HepG2 (cell line): ENCODE results near the gene FNDC4. TPM values are rescaled to one million over a fixed set of nuclear protein-coding genes. Genes with fewer than 3 reads are reported as not detected.
A peak's percentile ranks its signal among the peaks of the same experiment; 100 is the strongest.

Experiments
- ATAC-seq: fragments of 200-7000 bp; cut with Tn5 transposase; 3 replicates; pipeline ENCODE4 v1.9.1; 2020; ENCODE audit warnings: mild to moderate bottlenecking, moderate library complexity
- BruUV-seq: library from RNA; stranded (reverse); fragments of 400-500 nt; replicated peaks from 2 replicates; lab custom pipeline; 2021; lab: Mats Ljungman, UMichigan
- CTCF ChIA-PET: fragments of 300-600 bp; formaldehyde crosslinking; extraction: SDS; loops from one replicate; lab custom pipeline; 2021; ENCODE audit warnings: low total read pairs, inconsistent platforms, low intra/inter-chr PET ratio; lab: Yijun Ruan, JAX
- POLR2A ChIA-PET: fragments of 350-600 bp; sonication (Branson Sonifier 250); formaldehyde crosslinking; loops from one replicate; lab custom pipeline; 2020; ENCODE audit warnings: antibody characterized with exemption, inconsistent platforms; lab: Yijun Ruan, JAX
- DNase-seq: peaks from one replicate; pipeline ENCODE4 v3.0.0-alpha.2; 2015; ENCODE audit warnings: low spot score
- FAIRE-seq: peaks from 3 replicates; lab custom pipeline; 2011; peaks lifted over from hg19 to GRCh38; lab: Jason Lieb, UNC
- H2AFZ ChIP-seq: one replicate; pipeline ENCODE4 v1.6.1; 2011; ENCODE audit warnings: low read length, inconsistent platforms
- H3K27ac ChIP-seq: fragments of 300-600 bp; 3 replicates; pipeline ENCODE4 v1.8.0; 2011; ENCODE audit warnings: mixed run types, mild to moderate bottlenecking, mixed read lengths, low read length, inconsistent platforms; ENCODE audit not compliant: insufficient read depth; ENCODE audit errors: extremely low read length
- H3K27me3 ChIP-seq, 2 experiments: fragments of 200-600 bp in 1 of 2; 2 replicates in 1 of 2; 3 replicates in 1 of 2; pipeline versions ENCODE4 v1.6.0 to v1.8.0; 2011; ENCODE audit warnings: low read length in 2 of 2, mild to moderate bottlenecking in 2 of 2, moderate library complexity in 2 of 2, inconsistent platforms in 1 of 2; ENCODE audit not compliant: insufficient read depth in 2 of 2, control insufficient read depth in 1 of 2
- H3K36me3 ChIP-seq, 2 experiments: fragments of 200-600 bp in 1 of 2; replicated peaks in 1 of 2; 2 replicates in 1 of 2; 3 replicates in 1 of 2; pipeline versions ENCODE4 v1.5.1 to v1.8.0; 2011; ENCODE audit warnings: low read length in 2 of 2, inconsistent platforms in 1 of 2; ENCODE audit not compliant: insufficient read depth in 2 of 2, control insufficient read depth in 1 of 2
- H3K4me1 ChIP-seq: 2 replicates; pipeline ENCODE4 v1.5.1; 2012; ENCODE audit warnings: low read length, inconsistent platforms; ENCODE audit not compliant: insufficient read depth
- H3K4me2 ChIP-seq: 2 replicates; pipeline ENCODE4 v1.6.0; 2011; ENCODE audit warnings: low read depth, low read length, inconsistent platforms
- H3K4me3 ChIP-seq, 3 experiments: fragments of 200-600 bp in 1 of 3; sonication (generic), shearing (Covaris generic) in 1 of 3; replicated peaks in 1 of 3; 2 replicates each; pipeline ENCODE4 v1.5.1; 2011 to 2016; ENCODE audit warnings: low read length in 3 of 3, inconsistent platforms in 2 of 3, low read depth in 2 of 3, mild to moderate bottlenecking in 2 of 3, control low read depth in 1 of 3, mixed read lengths in 1 of 3; ENCODE audit not compliant: insufficient read depth in 1 of 3
- H3K79me2 ChIP-seq: one replicate; pipeline ENCODE4 v1.6.1; 2011; ENCODE audit warnings: low read length, inconsistent platforms; ENCODE audit not compliant: insufficient read depth
- H3K9ac ChIP-seq: 2 replicates; pipeline ENCODE4 v1.6.0; 2011; ENCODE audit warnings: mild to moderate bottlenecking, low read depth, low read length, inconsistent platforms; ENCODE audit not compliant: insufficient read depth
- H3K9me3 ChIP-seq: 2 replicates; pipeline ENCODE4 v1.5.1; 2012; ENCODE audit warnings: mild to moderate bottlenecking, low read length
- H4K20me1 ChIP-seq: 2 replicates; pipeline ENCODE4 v1.6.0; 2011; ENCODE audit warnings: inconsistent platforms, mild to moderate bottlenecking, low read length, moderate library complexity; ENCODE audit not compliant: insufficient read depth
- FOXA1 ChIP-seq, 2 experiments: fragments of 450-650 bp in 1 of 2; sonication (generic) in 1 of 2; formaldehyde crosslinking in 1 of 2; IDR thresholded peaks; 2 replicates each; pipeline versions ENCODE4 v1.4.0 to v1.6.1; 2016 to 2020; ENCODE audit warnings: missing genetic modification reagents in 1 of 2
- HMG20A ChIP-seq: IDR thresholded peaks from 2 replicates; pipeline ENCODE4 v1.6.1; 2016; ENCODE audit warnings: borderline replicate concordance
- PHF20 ChIP-seq: sonication (generic); formaldehyde crosslinking; IDR thresholded peaks from 2 replicates; pipeline ENCODE4 v1.5.0; 2020; ENCODE audit warnings: mild to moderate bottlenecking, missing genetic modification reagents
- SNAI1 ChIP-seq: sonication (generic); formaldehyde crosslinking; IDR thresholded peaks from 2 replicates; pipeline ENCODE4 v1.5.0; 2020; ENCODE audit warnings: mild to moderate bottlenecking, missing genetic modification reagents, borderline replicate concordance
- SRSF1 ChIP-seq: fragments of 200-400 bp; formaldehyde crosslinking; optimal IDR thresholded peaks from 2 replicates; pipeline ENCODE3; 2017; ENCODE audit warnings: mild to moderate bottlenecking, low read depth, low read length, moderate library complexity
- ZNF10 ChIP-seq: sonication (generic); formaldehyde crosslinking; IDR thresholded peaks from 2 replicates; pipeline ENCODE4 v1.4.0; 2020; ENCODE audit warnings: mild to moderate bottlenecking, low read depth, missing genetic modification reagents, borderline replicate concordance
- ZNF282 ChIP-seq: fragments of 450-650 bp; IDR thresholded peaks from 2 replicates; pipeline ENCODE4 v1.6.1; 2018; ENCODE audit not compliant: partially characterized antibody
- ZSCAN25 ChIP-seq: sonication (generic); formaldehyde crosslinking; IDR thresholded peaks from 2 replicates; pipeline ENCODE4 v1.8.0; 2022; ENCODE audit warnings: mild to moderate bottlenecking, missing genetic modification reagents
- WGBS: methylation state at CpG from one replicate; pipeline ENCODE4 v1.1.6; 2017; ENCODE audit warnings: low lambda C conversion rate; 5-methylcytosine and 5-hydroxymethylcytosine counted together
- in situ Hi-C: cut with HindIII; loops from 2 replicates; pipeline ENCODE4 v1.10.0; 2017; ENCODE audit warnings: low pct_unique_long_range_greater_than_20kb; ENCODE audit not compliant: extremely low pct_ligation_motif_present
- intact Hi-C: fragments of 100-400 bp; cut with micrococcal nuclease; formaldehyde crosslinking; loops from one replicate; pipeline ENCODE4 v1.10.0; 2022; ENCODE audit not compliant: unreplicated experiment
- polyA plus RNA-seq, 8 experiments: library from polyadenylated mRNA; depleted of rRNA in 3 of 8; stranded (reverse) in 7 of 8; unstranded in 1 of 8; fragments of >200 nt; fragmentation: Illumina TruSeq in 4 of 8; extraction: Trizol in 4 of 8; gene quantifications; 2 replicates each; pipeline versions ENCODE4 v1.2.1 to v1.2.3, GENCODE V29; 2011 to 2016; ENCODE audit warnings: low read depth in 4 of 8, missing spikeins in 1 of 8, mixed read lengths in 1 of 8; ENCODE audit not compliant: insufficient read depth in 1 of 8
- total RNA-seq, 5 experiments: library from RNA; depleted of rRNA; stranded (reverse); fragments of >200 nt; fragmentation: Illumina TruSeq; extraction: Trizol; gene quantifications; 2 replicates each; pipeline ENCODE4 v1.2.3, GENCODE V29; 2016; ENCODE audit warnings: low read depth in 1 of 5
- TF ChIP-seq, protein P1 (sequence below): sonication (generic); formaldehyde crosslinking; IDR thresholded peaks from 2 replicates; pipeline ENCODE4 v1.5.1; 2020; ENCODE audit warnings: missing genetic modification reagents, mild to moderate bottlenecking, borderline replicate concordance
- TF ChIP-seq, protein P2 (sequence below): sonication (generic); formaldehyde crosslinking; IDR thresholded peaks from 2 replicates; pipeline ENCODE4 v1.4.0; 2020; ENCODE audit warnings: missing genetic modification reagents, mild to moderate bottlenecking, borderline replicate concordance
- TF ChIP-seq, protein P3 (sequence below): IDR thresholded peaks from 2 replicates; pipeline ENCODE4 v1.6.1; 2016; ENCODE audit warnings: low read depth, missing genetic modification reagents, missing compliant biosample characterization
- TF ChIP-seq, protein P4 (sequence below): sonication (generic); formaldehyde crosslinking; IDR thresholded peaks from 2 replicates; pipeline ENCODE4 v1.4.0; 2020; ENCODE audit warnings: mild to moderate bottlenecking, missing genetic modification reagents

The FNDC4 gene
- total and polyA plus RNA-seq, 2 of the 13 experiments (the other 11 are each of a cell fraction or from before 2014, with no cell fraction given), result 9.0 to 17.4 TPM

DNA sequence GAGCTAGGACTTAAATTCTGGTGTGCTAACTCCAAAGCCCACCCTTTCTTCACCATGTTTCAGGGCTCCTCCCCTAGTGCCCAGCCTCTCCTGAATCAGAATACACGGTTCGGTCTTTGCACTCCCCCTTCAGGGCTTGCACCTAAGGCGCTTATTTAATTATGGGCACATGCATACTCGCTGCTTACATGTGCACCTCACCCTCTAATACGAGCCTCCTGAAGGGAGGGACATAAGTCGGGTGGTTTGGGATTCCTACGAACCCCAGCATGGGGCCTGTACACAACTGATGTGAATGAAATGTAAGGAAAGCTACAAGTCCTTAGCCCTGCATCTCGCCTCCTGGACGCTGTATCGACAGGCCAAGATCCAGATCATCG is 5.9 kb downstream of the FNDC4 start:
- DNase-seq (peak; percentile 44), FAIRE-seq (no peak)
- CTCF ChIA-PET, result no interaction called here
- TF ChIP-seq, protein P1, sequence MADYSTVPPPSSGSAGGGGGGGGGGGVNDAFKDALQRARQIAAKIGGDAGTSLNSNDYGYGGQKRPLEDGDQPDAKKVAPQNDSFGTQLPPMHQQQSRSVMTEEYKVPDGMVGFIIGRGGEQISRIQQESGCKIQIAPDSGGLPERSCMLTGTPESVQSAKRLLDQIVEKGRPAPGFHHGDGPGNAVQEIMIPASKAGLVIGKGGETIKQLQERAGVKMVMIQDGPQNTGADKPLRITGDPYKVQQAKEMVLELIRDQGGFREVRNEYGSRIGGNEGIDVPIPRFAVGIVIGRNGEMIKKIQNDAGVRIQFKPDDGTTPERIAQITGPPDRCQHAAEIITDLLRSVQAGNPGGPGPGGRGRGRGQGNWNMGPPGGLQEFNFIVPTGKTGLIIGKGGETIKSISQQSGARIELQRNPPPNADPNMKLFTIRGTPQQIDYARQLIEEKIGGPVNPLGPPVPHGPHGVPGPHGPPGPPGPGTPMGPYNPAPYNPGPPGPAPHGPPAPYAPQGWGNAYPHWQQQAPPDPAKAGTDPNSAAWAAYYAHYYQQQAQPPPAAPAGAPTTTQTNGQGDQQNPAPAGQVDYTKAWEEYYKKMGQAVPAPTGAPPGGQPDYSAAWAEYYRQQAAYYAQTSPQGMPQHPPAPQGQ, result no peak
- TF ChIP-seq SRSF1 (no peak), PHF20 (no peak; the same call in 1 of the 2 replicates), ZNF10 (CRISPR knock-in tag) (no peak), ZSCAN25 (CRISPR knock-in tag) (0 out of 2 replicates have a peak, but pooled peaks have one; percentile 20), SNAI1 (CRISPR knock-in tag) (no peak), FOXA1 (IDR thresholded peaks at IDR 0.05) (no peak), FOXA1 (CRISPR knock-in tag; IDR thresholded peaks at IDR 0.05) (no peak), HMG20A (CRISPR knock-in tag) (no peak), ZNF282 (no peak)
- TF ChIP-seq, protein P2, sequence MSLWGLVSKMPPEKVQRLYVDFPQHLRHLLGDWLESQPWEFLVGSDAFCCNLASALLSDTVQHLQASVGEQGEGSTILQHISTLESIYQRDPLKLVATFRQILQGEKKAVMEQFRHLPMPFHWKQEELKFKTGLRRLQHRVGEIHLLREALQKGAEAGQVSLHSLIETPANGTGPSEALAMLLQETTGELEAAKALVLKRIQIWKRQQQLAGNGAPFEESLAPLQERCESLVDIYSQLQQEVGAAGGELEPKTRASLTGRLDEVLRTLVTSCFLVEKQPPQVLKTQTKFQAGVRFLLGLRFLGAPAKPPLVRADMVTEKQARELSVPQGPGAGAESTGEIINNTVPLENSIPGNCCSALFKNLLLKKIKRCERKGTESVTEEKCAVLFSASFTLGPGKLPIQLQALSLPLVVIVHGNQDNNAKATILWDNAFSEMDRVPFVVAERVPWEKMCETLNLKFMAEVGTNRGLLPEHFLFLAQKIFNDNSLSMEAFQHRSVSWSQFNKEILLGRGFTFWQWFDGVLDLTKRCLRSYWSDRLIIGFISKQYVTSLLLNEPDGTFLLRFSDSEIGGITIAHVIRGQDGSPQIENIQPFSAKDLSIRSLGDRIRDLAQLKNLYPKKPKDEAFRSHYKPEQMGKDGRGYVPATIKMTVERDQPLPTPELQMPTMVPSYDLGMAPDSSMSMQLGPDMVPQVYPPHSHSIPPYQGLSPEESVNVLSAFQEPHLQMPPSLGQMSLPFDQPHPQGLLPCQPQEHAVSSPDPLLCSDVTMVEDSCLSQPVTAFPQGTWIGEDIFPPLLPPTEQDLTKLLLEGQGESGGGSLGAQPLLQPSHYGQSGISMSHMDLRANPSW (CRISPR knock-in tag), result no peak; the same call in 1 of the 2 replicates
- TF ChIP-seq, protein P3, sequence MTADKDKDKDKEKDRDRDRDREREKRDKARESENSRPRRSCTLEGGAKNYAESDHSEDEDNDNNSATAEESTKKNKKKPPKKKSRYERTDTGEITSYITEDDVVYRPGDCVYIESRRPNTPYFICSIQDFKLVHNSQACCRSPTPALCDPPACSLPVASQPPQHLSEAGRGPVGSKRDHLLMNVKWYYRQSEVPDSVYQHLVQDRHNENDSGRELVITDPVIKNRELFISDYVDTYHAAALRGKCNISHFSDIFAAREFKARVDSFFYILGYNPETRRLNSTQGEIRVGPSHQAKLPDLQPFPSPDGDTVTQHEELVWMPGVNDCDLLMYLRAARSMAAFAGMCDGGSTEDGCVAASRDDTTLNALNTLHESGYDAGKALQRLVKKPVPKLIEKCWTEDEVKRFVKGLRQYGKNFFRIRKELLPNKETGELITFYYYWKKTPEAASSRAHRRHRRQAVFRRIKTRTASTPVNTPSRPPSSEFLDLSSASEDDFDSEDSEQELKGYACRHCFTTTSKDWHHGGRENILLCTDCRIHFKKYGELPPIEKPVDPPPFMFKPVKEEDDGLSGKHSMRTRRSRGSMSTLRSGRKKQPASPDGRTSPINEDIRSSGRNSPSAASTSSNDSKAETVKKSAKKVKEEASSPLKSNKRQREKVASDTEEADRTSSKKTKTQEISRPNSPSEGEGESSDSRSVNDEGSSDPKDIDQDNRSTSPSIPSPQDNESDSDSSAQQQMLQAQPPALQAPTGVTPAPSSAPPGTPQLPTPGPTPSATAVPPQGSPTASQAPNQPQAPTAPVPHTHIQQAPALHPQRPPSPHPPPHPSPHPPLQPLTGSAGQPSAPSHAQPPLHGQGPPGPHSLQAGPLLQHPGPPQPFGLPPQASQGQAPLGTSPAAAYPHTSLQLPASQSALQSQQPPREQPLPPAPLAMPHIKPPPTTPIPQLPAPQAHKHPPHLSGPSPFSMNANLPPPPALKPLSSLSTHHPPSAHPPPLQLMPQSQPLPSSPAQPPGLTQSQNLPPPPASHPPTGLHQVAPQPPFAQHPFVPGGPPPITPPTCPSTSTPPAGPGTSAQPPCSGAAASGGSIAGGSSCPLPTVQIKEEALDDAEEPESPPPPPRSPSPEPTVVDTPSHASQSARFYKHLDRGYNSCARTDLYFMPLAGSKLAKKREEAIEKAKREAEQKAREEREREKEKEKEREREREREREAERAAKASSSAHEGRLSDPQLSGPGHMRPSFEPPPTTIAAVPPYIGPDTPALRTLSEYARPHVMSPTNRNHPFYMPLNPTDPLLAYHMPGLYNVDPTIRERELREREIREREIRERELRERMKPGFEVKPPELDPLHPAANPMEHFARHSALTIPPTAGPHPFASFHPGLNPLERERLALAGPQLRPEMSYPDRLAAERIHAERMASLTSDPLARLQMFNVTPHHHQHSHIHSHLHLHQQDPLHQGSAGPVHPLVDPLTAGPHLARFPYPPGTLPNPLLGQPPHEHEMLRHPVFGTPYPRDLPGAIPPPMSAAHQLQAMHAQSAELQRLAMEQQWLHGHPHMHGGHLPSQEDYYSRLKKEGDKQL (CRISPR knock-in tag), result no peak
- TF ChIP-seq, protein P4, sequence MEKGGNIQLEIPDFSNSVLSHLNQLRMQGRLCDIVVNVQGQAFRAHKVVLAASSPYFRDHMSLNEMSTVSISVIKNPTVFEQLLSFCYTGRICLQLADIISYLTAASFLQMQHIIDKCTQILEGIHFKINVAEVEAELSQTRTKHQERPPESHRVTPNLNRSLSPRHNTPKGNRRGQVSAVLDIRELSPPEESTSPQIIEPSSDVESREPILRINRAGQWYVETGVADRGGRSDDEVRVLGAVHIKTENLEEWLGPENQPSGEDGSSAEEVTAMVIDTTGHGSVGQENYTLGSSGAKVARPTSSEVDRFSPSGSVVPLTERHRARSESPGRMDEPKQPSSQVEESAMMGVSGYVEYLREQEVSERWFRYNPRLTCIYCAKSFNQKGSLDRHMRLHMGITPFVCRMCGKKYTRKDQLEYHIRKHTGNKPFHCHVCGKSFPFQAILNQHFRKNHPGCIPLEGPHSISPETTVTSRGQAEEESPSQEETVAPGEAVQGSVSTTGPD, result no peak

More for the DNA sequence above, 5.9 kb downstream of the FNDC4 start:
- BruUV-seq, result no TSS peak
- no peaks in the 10 kb centered on the region for H4K20me1 ChIP-seq
- H3K4me2 ChIP-seq, result peak overlapping the region; percentile 100
- peak; percentile 56 for ATAC-seq
- 3% methylated on average over 11 of the region's 11 CpGs for WGBS
- peak overlapping the region; percentile 73 for H3K9ac ChIP-seq
- H3K36me3 ChIP-seq, result peaks cover 1 to 4% of the 10 kb centered on the region in 2 experiments; a peak in 2 of 5 replicates
- H2AFZ ChIP-seq, result peak overlapping the region; percentile 81
- H3K27ac ChIP-seq, result peak overlapping the region; percentile 54
- in situ Hi-C loops (no loop called here), intact Hi-C loops (loop anchor here (1.0 to 2.0 kb wide), 2 partner anchors 60 to 80 kb away; partner anchors contain the start of gene PPM1G)
- no peaks in the 10 kb centered on the region for H3K79me2 ChIP-seq
- peaks cover 39% of the 10 kb centered on the region for H3K4me1 ChIP-seq
- no peaks in the 10 kb centered on the region; a peak in 1 of 5 replicates for H3K27me3 ChIP-seq
- H3K9me3 ChIP-seq, result no peaks in the 10 kb centered on the region
- POLR2A ChIA-PET, result no interaction called here
- H3K4me3 ChIP-seq, result peak overlapping the region; percentile 69 to 79 (median 78)
